AG20443 (cell line): ENCODE measurements around the gene ALDH3B2.

ENCODE experiments used
- DNase-seq: peaks from one replicate; pipeline ENCODE4 v3.0.0; 2012; ENCODE audit warnings: low spot score, mixed read lengths

Gene ALDH3B2

DNA sequence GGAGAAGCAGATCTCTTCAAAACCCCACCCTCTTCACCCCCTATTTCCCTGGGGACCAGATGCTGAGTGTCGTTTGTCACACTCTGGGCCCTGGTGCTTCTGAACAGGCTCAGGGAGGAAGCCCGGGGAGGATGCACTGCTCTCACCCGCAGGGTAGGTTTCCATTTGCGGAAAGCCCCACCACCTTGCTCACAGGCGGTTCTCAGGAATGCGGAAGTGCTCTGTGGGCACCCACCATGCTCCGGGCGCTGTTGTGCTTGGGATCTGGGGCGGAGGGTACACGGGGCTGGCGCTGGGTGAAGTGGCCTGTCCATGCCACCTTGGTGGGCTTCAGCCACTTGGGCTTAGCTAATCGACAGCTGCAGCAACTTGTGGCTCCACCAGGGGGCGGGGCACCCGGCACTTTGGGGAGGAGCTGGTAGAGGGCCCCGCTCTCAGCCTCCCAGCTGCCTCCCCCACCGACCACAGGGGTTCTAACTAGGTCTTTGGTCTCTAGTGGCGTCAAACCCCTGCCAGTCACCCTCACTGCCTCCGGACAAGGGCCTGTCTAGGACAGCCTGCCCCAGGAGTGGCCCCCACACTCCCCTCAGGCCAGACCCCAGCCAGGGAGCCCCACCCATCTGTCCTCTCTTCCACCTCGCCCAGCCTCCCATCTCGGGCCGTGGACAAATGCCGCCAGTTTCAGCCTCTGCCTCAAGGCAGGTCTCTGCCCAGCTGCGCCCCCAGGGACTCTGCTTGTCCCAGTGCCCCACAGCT lies 60.3 kb downstream of the ALDH3B2 start:
- peak; percentile 75 for DNase-seq

GRCh38 chr11:67613313-67613959 lies 61.0 kb downstream of the ALDH3B2 start:
- DNase-seq = no peak

DNA sequence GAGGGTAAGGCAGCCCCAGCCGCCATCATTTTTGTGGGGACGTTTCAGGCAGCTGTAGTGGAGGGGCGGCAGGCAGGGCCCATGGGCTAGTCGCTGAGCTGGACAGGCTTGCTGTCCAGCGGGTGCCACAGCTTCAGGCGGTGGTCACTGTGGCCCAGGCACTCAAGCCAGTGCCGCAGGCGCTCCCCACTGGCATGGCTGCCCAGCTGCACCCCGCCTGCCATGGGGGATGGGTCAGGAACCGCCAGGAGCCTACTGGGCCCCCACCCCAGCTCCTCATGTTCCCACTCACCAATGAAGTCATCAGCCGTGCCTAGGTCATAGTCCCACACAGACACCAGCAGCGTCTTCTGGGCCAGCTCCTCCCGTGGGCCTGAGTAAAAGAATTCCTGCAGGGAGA lies 61.7 kb downstream of the ALDH3B2 start:
- no peak for DNase-seq
